A549 (cell line): ENCODE data around the gene ACSL3. TPM values are rescaled to one million over a fixed set of nuclear protein-coding genes. Genes with fewer than 3 reads are reported as not detected.
"Not testable (repeated sequence)": the region's sequence is repeated elsewhere in the genome, so short reads cannot be mapped to it uniquely, and the experiment has no call there.

Experiments used
- ATAC-seq, 2 experiments: fragments of 200-7000 bp in 1 of 2; fragments of >200 bp in 1 of 2; cut with Nextera tagmentation in 1 of 2; cut with Tn5 transposase in 1 of 2; 3 replicates each; pipeline versions ENCODE4 v1.8.0 to v1.9.1; 2018 to 2020; ENCODE audit warnings: mild to moderate bottlenecking in 1 of 2, moderate library complexity in 1 of 2
- CTCF ChIA-PET: fragments of 300-600 bp; sonication (Branson Sonifier 250); formaldehyde crosslinking; extraction: SDS; loops from one replicate; lab custom pipeline; 2021; ENCODE audit warnings: antibody characterized with exemption, inconsistent platforms; lab: Yijun Ruan, JAX
- POLR2A ChIA-PET: fragments of 350-600 bp; formaldehyde crosslinking; extraction: SDS; loops from one replicate; lab custom pipeline; 2021; ENCODE audit warnings: antibody characterized with exemption, inconsistent platforms; lab: Yijun Ruan, JAX
- DNase-seq, 2 experiments: peaks; one replicate each; pipeline versions ENCODE4 v3.0.0 to v3.0.0-alpha.2; 2011 to 2016; ENCODE audit warnings: low read depth in 1 of 2, low spot score in 1 of 2
- FAIRE-seq: peaks from 2 replicates; lab custom pipeline; 2011; peaks lifted over from hg19 to GRCh38; lab: Jason Lieb, UNC
- H3K27ac ChIP-seq, 2 experiments: fragments of >200 bp; sonication (Bioruptor Twin); formaldehyde crosslinking; 3 replicates each; pipeline ENCODE4 v1.5.1; 2016 to 2017
- H3K4me1 ChIP-seq: fragments of >200 bp; sonication (Bioruptor Twin); formaldehyde crosslinking; 3 replicates; pipeline ENCODE4 v1.6.1; 2016
- H3K4me2 ChIP-seq: fragments of >200 bp; sonication (Bioruptor Twin); formaldehyde crosslinking; 3 replicates; pipeline ENCODE4 v1.6.1; 2016
- H3K4me3 ChIP-seq: fragments of >200 bp; sonication (Bioruptor Twin); formaldehyde crosslinking; 3 replicates; pipeline ENCODE4 v1.5.1; 2016
- H3K9me3 ChIP-seq: fragments of >200 bp; sonication (Bioruptor Twin); formaldehyde crosslinking; 3 replicates; pipeline ENCODE4 v1.6.1; 2016
- BCL3 ChIP-seq: fragments of >200 bp; sonication (Bioruptor Twin); formaldehyde crosslinking; IDR thresholded peaks from 3 replicates; pipeline ENCODE4 v1.6.1; 2016
- BHLHE40 ChIP-seq: IDR thresholded peaks from 2 replicates; pipeline ENCODE4 v1.6.1; 2012; ENCODE audit warnings: low read depth, low read length, inconsistent platforms
- CBX2 ChIP-seq: fragments of 200-600 bp; sonication (generic); IDR thresholded peaks from 2 replicates; pipeline ENCODE4 v1.6.1; 2016; ENCODE audit warnings: low read depth, mild to moderate bottlenecking, borderline replicate concordance
- CBX8 ChIP-seq: fragments of 200-600 bp; sonication (generic); IDR thresholded peaks from 2 replicates; pipeline ENCODE4 v1.6.1; 2016
- CHD2 ChIP-seq: fragments of 150-350 bp; IDR thresholded peaks from 2 replicates; pipeline ENCODE4 v1.6.1; 2014; ENCODE audit warnings: low read length; ENCODE audit not compliant: partially characterized antibody
- FOSL2 ChIP-seq, 2 experiments: fragments of 450-650 bp in 1 of 2; fragments of >200 bp in 1 of 2; sonication (Bioruptor Twin) in 1 of 2; formaldehyde crosslinking; IDR thresholded peaks; 2 replicates each; pipeline versions ENCODE4 v1.5.0 to v1.6.1; 2016 to 2020; ENCODE audit warnings: mild to moderate bottlenecking in 1 of 2, moderate library complexity in 1 of 2
- FOXS1 ChIP-seq: fragments of 250-450 bp; sonication (Bioruptor Pico); IDR thresholded peaks from 2 replicates; pipeline ENCODE4 v1.5.0; 2020; ENCODE audit warnings: mild to moderate bottlenecking, moderate library complexity
- HOXB5 ChIP-seq: fragments of 250-450 bp; sonication (Bioruptor Pico); IDR thresholded peaks from 2 replicates; pipeline ENCODE4 v1.5.0; 2020; ENCODE audit warnings: mild to moderate bottlenecking, moderate library complexity
- MAX ChIP-seq: IDR thresholded peaks from 2 replicates; pipeline ENCODE4 v1.6.1; 2012
- MYC ChIP-seq: IDR thresholded peaks from 2 replicates; pipeline ENCODE4 v1.6.1; 2012; ENCODE audit warnings: mild to moderate bottlenecking, inconsistent platforms, low read length, improper control_type of control experiment, borderline replicate concordance
- PBX3 ChIP-seq: IDR thresholded peaks from 2 replicates; pipeline ENCODE4 v1.6.1; 2012
- POLR2AphosphoS2 ChIP-seq: conservative IDR thresholded peaks from 2 replicates; pipeline ENCODE4 v1.6.1; 2012; ENCODE audit warnings: low read length, improper control_type of control experiment, inconsistent platforms
- RFX5 ChIP-seq: fragments of 450-650 bp; IDR thresholded peaks from 2 replicates; pipeline ENCODE4 v1.7.1; 2014; ENCODE audit warnings: antibody characterized with exemption, mild to moderate bottlenecking, moderate library complexity
- SMC3 ChIP-seq: fragments of >200 bp; sonication (Bioruptor Twin); formaldehyde crosslinking; IDR thresholded peaks from 3 replicates; pipeline ENCODE4 v1.6.1; 2018; ENCODE audit warnings: inconsistent platforms
- TFCP2L1 ChIP-seq: fragments of 250-450 bp; sonication (Bioruptor Pico); IDR thresholded peaks from 2 replicates; pipeline ENCODE4 v1.5.0; 2021; ENCODE audit warnings: mild to moderate bottlenecking
- ZC3H11A ChIP-seq: fragments of 450-650 bp; IDR thresholded peaks from 2 replicates; pipeline ENCODE4 v1.6.1; 2014; ENCODE audit warnings: antibody characterized with exemption, mild to moderate bottlenecking
- ZNF302 ChIP-seq: fragments of 250-450 bp; sonication (Bioruptor Pico); IDR thresholded peaks from 2 replicates; pipeline ENCODE4 v1.9.0; 2021; ENCODE audit warnings: inconsistent platforms, mild to moderate bottlenecking, moderate library complexity
- ZSCAN20 ChIP-seq: fragments of 250-450 bp; sonication (Bioruptor Pico); IDR thresholded peaks from 2 replicates; pipeline ENCODE4 v1.8.0; 2022; ENCODE audit warnings: mild to moderate bottlenecking, moderate library complexity
- WGBS: methylation state at CpG from one replicate; pipeline ENCODE4 v1.1.6; 2017; ENCODE audit errors: missing lambda C conversion rate; 5-methylcytosine and 5-hydroxymethylcytosine counted together
- polyA plus RNA-seq, 4 experiments: library from polyadenylated mRNA; depleted of rRNA in 3 of 4; stranded (reverse); fragments of >200 nt; fragmentation: RNase III in 1 of 4; extraction: RNeasy Plus Mini Kit Qiagen cat#74134 plus additional on column Dnase treatment in 1 of 4; gene quantifications; 2 replicates in 3 of 4; 3 replicates in 1 of 4; pipeline ENCODE4 v1.2.3, GENCODE V29; 2011 to 2017

The ACSL3 gene
- polyA plus RNA-seq, 2 of the 4 experiments (the other 2 are of a cell fraction) = 142 to 160 TPM

- TF ChIP-seq HOXB5 (CRISPR knock-in tag) (no peak), FOSL2 (IDR thresholded peaks at IDR 0.05) (no peak), FOSL2 (CRISPR knock-in tag; IDR thresholded peaks at IDR 0.05) (no peak), BCL3 (no peak), CHD2 (no peak), POLR2AphosphoS2 (no peak), CBX2 (no peak), ZC3H11A (no peak), CBX8 (no peak), SMC3 (no peak), RFX5 (no peak), PBX3 (no peak), ZNF302 (CRISPR knock-in tag) (no peak), MAX (no peak), FOXS1 (CRISPR knock-in tag) (no peak), TFCP2L1 (CRISPR knock-in tag) (no peak)
- FAIRE-seq (no peak), ATAC-seq (no peak), DNase-seq (no peak)
- CTCF ChIA-PET = interaction anchor here (0.9 to 2.6 kb wide), 2 partner anchors 41 to 69 kb away, joined by 4 to 7 read pairs; no protein-coding TSS in a partner anchor
- no peak overlapping the region for H3K27ac ChIP-seq
- H3K4me2 ChIP-seq = peak overlapping the region; percentile 8; the same call in 1 of the 3 replicates
- peaks cover 88% of the 10 kb centered on the region for H3K4me1 ChIP-seq
- H3K9me3 ChIP-seq = no peaks in the 10 kb centered on the region
- POLR2A ChIA-PET = no interaction called here
- no peak overlapping the region for H3K4me3 ChIP-seq
- 81% methylated on average over 13 of the region's 13 CpGs for WGBS
Observed at GRCh38 chr2:222866358-222866960, 5.6 kb downstream of the ACSL3 start.

GRCh38 chr2:222868560-222869251, 7.9 kb downstream of the ACSL3 start:
- H3K9me3 ChIP-seq, H3K27ac ChIP-seq, H3K4me3 ChIP-seq, FAIRE-seq, ATAC-seq, POLR2A ChIA-PET, DNase-seq: not testable (repeated sequence)
- peak overlapping the region; percentile 11; the same call in 2 of the 3 replicates for H3K4me2 ChIP-seq
- CTCF ChIA-PET = interaction anchor here (1.0 to 2.2 kb wide), 3 partner anchors 9 to 178 kb away, joined by 4 to 7 read pairs (median 5); no protein-coding TSS in a partner anchor
- 83% methylated on average over 8 of the region's 8 CpGs for WGBS
- peaks cover 79% of the 10 kb centered on the region for H3K4me1 ChIP-seq

GRCh38 chr2:222869252-222869560, 8.4 kb downstream of the ACSL3 start:
- ATAC-seq (no peak), FAIRE-seq (no peak), DNase-seq (no peak)
- Histone ChIP-seq H3K4me3 (no peak overlapping the region), H3K9me3 (no peaks in the 10 kb centered on the region), H3K4me2 (peak overlapping the region; percentile 3; the same call in 2 of the 3 replicates), H3K27ac (no peak overlapping the region), H3K4me1 (peaks cover 74% of the 10 kb centered on the region)
- ChIA-PET POLR2A (no interaction called here), CTCF (interaction anchor here (1.0 to 2.2 kb wide), 4 partner anchors 8 to 179 kb away, joined by 4 to 7 read pairs (median 4); no protein-coding TSS in a partner anchor)
- TF ChIP-seq ZSCAN20 (CRISPR knock-in tag) (no peak), HOXB5 (CRISPR knock-in tag) (no peak), MYC (no peak), ZNF302 (CRISPR knock-in tag) (no peak), BHLHE40 (no peak)
